ENCODE measurements around the gene ANTXR1. TPM values are rescaled to one million over a fixed set of nuclear protein-coding genes. Genes with fewer than 3 reads are reported as not detected.

ANTXR1 gene
- total and polyA plus RNA-seq, 9 of the 15 experiments (the other 6 are each of a cell fraction or from before 2014, with no cell fraction given) = 0.07 to 1.00 (median 0.54) TPM

GRCh38 chr2:69163109-69163508, 150.1 kb downstream of the ANTXR1 start (continued):
- peak; percentile 47; the same call in 1 of the 2 replicates for TF ChIP-seq ATF3 (IDR thresholded peaks at IDR 0.05)
- TF ChIP-seq ATF3 (CRISPR knock-in tag; conservative IDR thresholded peaks at IDR 0.05) = no peak
- TF ChIP-seq CEBPB (tag; IDR thresholded peaks at IDR 0.05) = peak; percentile 39; the same call in 1 of the 2 replicates
- TF ChIP-seq LCOR (CRISPR knock-in tag; IDR thresholded peaks at IDR 0.05) = no peak
- TF ChIP-seq ZFPM2 (CRISPR knock-in tag; IDR thresholded peaks at IDR 0.05) = no peak
- no peak for TF ChIP-seq HCFC1 (IDR thresholded peaks at IDR 0.05; ENCODE audit: low read depth, low read length)
- no peak for TF ChIP-seq FOXM1 (IDR thresholded peaks at IDR 0.05; ENCODE audit: low read depth)
- no peak for TF ChIP-seq FOXM1 (CRISPR knock-in tag; IDR thresholded peaks at IDR 0.05; ENCODE audit: low read depth)
- TF ChIP-seq GTF2A2 (tag; IDR thresholded peaks at IDR 0.05) = no peak
- TF ChIP-seq MTA2 (IDR thresholded peaks at IDR 0.05; ENCODE audit: low read depth) = no peak
- TF ChIP-seq CGGBP1 (CRISPR knock-in tag; IDR thresholded peaks at IDR 0.05) = no peak
- TF ChIP-seq GABPA (tag; conservative IDR thresholded peaks at IDR 0.05; ENCODE audit: low read depth) = no peak
- TF ChIP-seq MEF2A (IDR thresholded peaks at IDR 0.05; ENCODE audit: control insufficient read depth, low read depth, low read length) = peak; percentile 70
- TF ChIP-seq POLR2A (conservative IDR thresholded peaks at IDR 0.05) = no peak
- TF ChIP-seq RFX7 (CRISPR knock-in tag; IDR thresholded peaks at IDR 0.05) = no peak
- TF ChIP-seq ZNF740 (CRISPR knock-in tag; IDR thresholded peaks at IDR 0.05) = no peak
- TF ChIP-seq ZNF740 (tag; IDR thresholded peaks at IDR 0.05) = no peak
